ENCODE measurements around the gene ATP4A.

The ATP4A gene

DNA sequence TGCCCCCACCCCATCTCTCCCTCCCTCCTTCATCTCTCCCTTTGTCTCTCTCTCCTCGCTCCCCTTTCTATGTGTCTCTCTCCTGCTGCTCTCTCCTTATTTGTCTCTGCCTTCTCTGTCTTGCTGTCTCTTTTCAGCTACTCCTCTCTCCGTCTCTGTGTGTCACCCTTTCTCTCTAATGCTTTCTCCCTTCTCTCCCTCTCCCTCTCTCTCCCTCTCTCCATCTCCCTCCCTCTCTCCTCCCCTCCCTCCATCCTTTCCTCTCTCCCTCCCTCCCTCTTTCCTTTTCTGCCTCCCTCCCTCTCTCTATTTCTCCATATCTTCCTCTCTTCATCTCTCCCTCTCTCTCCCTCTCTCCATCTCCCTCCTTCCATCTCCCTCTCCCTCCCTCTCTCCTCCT, 682 bp downstream of the ATP4A start:
- H3K9me3 Mint-ChIP-seq = no peaks in the 10 kb centered on the region
- H3K4me1 Mint-ChIP-seq = peaks cover 7% of the 10 kb centered on the region
- no peak for TF ChIP-seq CTCF (IDR thresholded peaks at IDR 0.05)
- no peaks in the 10 kb centered on the region for H3K36me3 Mint-ChIP-seq (ENCODE audit: low read depth)
- peaks cover 77% of the 10 kb centered on the region for H3K27me3 Mint-ChIP-seq (ENCODE audit: low read depth, poor library complexity)
- no peak overlapping the region for H3K27ac Mint-ChIP-seq
- DNase-seq = no peak
- no peak overlapping the region for H3K4me3 Mint-ChIP-seq

DNA sequence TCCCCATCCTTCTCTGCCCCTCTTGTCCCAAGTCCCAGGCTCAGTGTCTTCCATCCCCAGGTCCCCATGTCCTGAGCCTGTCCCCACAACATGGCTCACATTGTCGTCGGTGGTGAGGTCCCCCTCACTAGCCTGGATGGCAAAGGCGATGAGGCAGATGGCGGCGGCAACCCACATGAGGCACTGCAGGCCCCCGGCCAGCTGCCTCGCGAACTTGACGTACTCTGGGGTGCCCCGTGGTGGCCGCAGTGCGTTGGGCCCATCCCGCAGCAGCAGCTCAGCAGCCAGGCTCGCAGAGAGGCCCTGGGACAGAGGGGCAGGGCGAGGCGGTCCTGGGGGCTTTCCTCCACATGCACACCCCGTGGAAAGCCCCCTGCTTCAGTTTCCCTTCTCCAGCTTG, 1.1 kb downstream of the ATP4A start:
- no peak for TF ChIP-seq CTCF (IDR thresholded peaks at IDR 0.05)
- Mint-ChIP-seq H3K27ac (no peak overlapping the region), H3K9me3 (no peaks in the 10 kb centered on the region), H3K4me3 (no peak overlapping the region), H3K27me3 (ENCODE audit: low read depth, poor library complexity) (peaks cover 80% of the 10 kb centered on the region), H3K36me3 (ENCODE audit: low read depth) (no peaks in the 10 kb centered on the region), H3K4me1 (peaks cover 8% of the 10 kb centered on the region)
- DNase-seq = no peak

DNA sequence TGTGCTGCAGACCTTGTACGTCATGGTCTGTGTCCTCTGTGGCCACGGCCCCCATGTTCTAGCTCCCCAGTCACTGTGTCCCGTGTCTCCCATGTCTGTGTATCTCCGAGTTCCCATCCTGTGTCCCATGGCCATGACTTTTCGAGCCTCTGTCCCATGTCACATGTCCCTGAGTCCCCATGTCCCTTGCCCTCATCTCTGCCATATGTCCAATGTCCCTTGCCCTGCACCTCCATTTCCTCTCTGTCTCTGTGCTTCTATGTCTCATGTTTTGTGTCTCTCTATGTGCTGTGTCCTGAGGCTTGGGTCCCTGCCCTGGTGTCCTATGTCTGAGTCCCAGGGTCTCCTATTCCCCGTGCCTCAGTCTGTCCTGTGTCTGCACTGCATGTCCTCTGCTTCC, 2.0 kb downstream of the ATP4A start:
- Mint-ChIP-seq H3K27me3 (ENCODE audit: low read depth, poor library complexity) (peaks cover 80% of the 10 kb centered on the region), H3K27ac (no peak overlapping the region), H3K4me3 (no peak overlapping the region), H3K36me3 (ENCODE audit: low read depth) (no peaks in the 10 kb centered on the region), H3K4me1 (peaks cover 12% of the 10 kb centered on the region), H3K9me3 (no peaks in the 10 kb centered on the region)
- no peak for TF ChIP-seq CTCF (IDR thresholded peaks at IDR 0.05)
- DNase-seq = no peak

DNA sequence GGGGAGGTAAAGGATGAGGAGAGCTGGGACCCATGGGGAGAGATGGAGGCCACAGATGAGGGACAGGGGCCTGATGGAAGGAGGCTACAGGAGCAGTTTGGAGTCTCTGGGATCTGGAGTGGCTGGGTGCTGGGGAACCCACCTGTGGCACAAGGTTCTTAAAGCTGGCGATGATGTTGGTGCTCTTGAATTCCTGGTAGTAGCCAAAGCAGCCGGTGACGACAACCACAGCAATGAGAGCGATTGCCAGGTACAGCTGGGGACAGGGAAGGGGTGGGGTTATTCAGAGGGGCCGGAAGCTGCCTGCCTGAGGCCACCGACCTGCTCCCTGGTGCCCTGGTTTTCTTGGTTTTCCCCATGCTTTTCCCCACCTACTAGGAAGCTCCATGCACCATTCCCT, 2.8 kb downstream of the ATP4A start:
- H3K9me3 Mint-ChIP-seq = peaks cover 4% of the 10 kb centered on the region
- peaks cover 18% of the 10 kb centered on the region for H3K4me1 Mint-ChIP-seq
- H3K27me3 Mint-ChIP-seq (ENCODE audit: low read depth, poor library complexity) = peaks cover 86% of the 10 kb centered on the region
- no peaks in the 10 kb centered on the region for H3K36me3 Mint-ChIP-seq (ENCODE audit: low read depth)
- no peak overlapping the region for H3K27ac Mint-ChIP-seq
- H3K4me3 Mint-ChIP-seq = no peak overlapping the region
- no peak for DNase-seq
- no peak for TF ChIP-seq CTCF (IDR thresholded peaks at IDR 0.05)

- Mint-ChIP-seq H3K36me3 (ENCODE audit: low read depth) (no peaks in the 10 kb centered on the region), H3K27ac (no peak overlapping the region), H3K9me3 (peaks cover 4% of the 10 kb centered on the region), H3K4me1 (peaks cover 21% of the 10 kb centered on the region), H3K4me3 (no peak overlapping the region), H3K27me3 (ENCODE audit: low read depth, poor library complexity) (peaks cover 86% of the 10 kb centered on the region)
- no peak for DNase-seq
- TF ChIP-seq CTCF (IDR thresholded peaks at IDR 0.05) = no peak
These were observed 3.2 kb downstream of the ATP4A start for GRCh38 chr19:35560271-35560670.

- peaks cover 86% of the 10 kb centered on the region for H3K27me3 Mint-ChIP-seq (ENCODE audit: low read depth, poor library complexity)
- H3K27ac Mint-ChIP-seq = no peak overlapping the region
- TF ChIP-seq CTCF (IDR thresholded peaks at IDR 0.05) = no peak
- peaks cover 21% of the 10 kb centered on the region for H3K4me1 Mint-ChIP-seq
- no peak for DNase-seq
- no peak overlapping the region for H3K4me3 Mint-ChIP-seq
- H3K9me3 Mint-ChIP-seq = peaks cover 4% of the 10 kb centered on the region
- H3K36me3 Mint-ChIP-seq (ENCODE audit: low read depth) = no peaks in the 10 kb centered on the region
These were observed 3.7 kb downstream of the ATP4A start for GRCh38 chr19:35559781-35560180.
